Naive thymus-derived CD4-positive, alpha-beta T cell (primary cell): ENCODE measurements around the gene GADD45GIP1. TPM values are rescaled to one million over a fixed set of nuclear protein-coding genes. Genes with fewer than 3 reads are reported as not detected.

Experiments used
- ATAC-seq: fragments of 150-1000 bp; cut with Tn5 transposase; 2 replicates; pipeline ENCODE4 v1.10.0; 2021; ENCODE audit warnings: mild to moderate bottlenecking, moderate library complexity
- CTCF ChIA-PET: fragments of 350-600 bp; sonication (Branson Sonifier 250); formaldehyde crosslinking; loops from one replicate; lab custom pipeline; 2021; ENCODE audit warnings: antibody characterized with exemption; lab: Charles Lee
- POLR2A ChIA-PET: fragments of 350-600 bp; sonication (Branson Sonifier 250); formaldehyde crosslinking; loops from one replicate; lab custom pipeline; 2021; ENCODE audit warnings: antibody characterized with exemption, inconsistent platforms; lab: Charles Lee
- DNase-seq, 9 donors: peaks; one replicate each; pipeline versions ENCODE4 v3.0.0 to v3.0.0-alpha.2; 2020 to 2022; ENCODE audit warnings: mixed read lengths in 1 of 9
- H3K27ac ChIP-seq: one replicate; pipeline ENCODE4 v1.7.0; 2013; ENCODE audit warnings: mild to moderate bottlenecking, low read depth, low read length, moderate library complexity
- H3K27me3 ChIP-seq, 2 donors: one replicate each; pipeline ENCODE4 v1.7.0; 2013; ENCODE audit warnings: low read length in 2 of 2, mild to moderate bottlenecking in 2 of 2, moderate library complexity in 2 of 2; ENCODE audit not compliant: control insufficient read depth in 2 of 2, insufficient read depth in 2 of 2
- H3K36me3 ChIP-seq, 3 experiments: 1 replicate in 2 of 3; 2 replicates in 1 of 3; pipeline ENCODE4 v1.7.0; 2013; ENCODE audit warnings: low read length in 3 of 3, mild to moderate bottlenecking in 3 of 3, moderate library complexity in 1 of 3; ENCODE audit not compliant: insufficient read depth in 3 of 3, control insufficient read depth in 2 of 3
- H3K4me1 ChIP-seq, 2 donors: one replicate each; pipeline ENCODE4 v1.7.0; 2013; ENCODE audit warnings: low read length in 2 of 2, mild to moderate bottlenecking in 2 of 2, moderate library complexity in 1 of 2; ENCODE audit not compliant: control insufficient read depth in 2 of 2, insufficient read depth in 2 of 2
- H3K4me3 ChIP-seq: 2 replicates; pipeline ENCODE4 v1.7.0; 2013; ENCODE audit warnings: mild to moderate bottlenecking, low read length
- H3K9me3 ChIP-seq, 3 experiments: 1 replicate in 2 of 3; 2 replicates in 1 of 3; pipeline ENCODE4 v1.7.0; 2013; ENCODE audit warnings: low read length in 3 of 3; ENCODE audit not compliant: control insufficient read depth in 2 of 3
- H3K27ac Mint-ChIP-seq, 9 donors: one replicate each; pipeline ENCODE4 v1.8.0; 2020 to 2022; ENCODE audit warnings: mixed read lengths in 9 of 9, mild to moderate bottlenecking in 8 of 9, moderate library complexity in 5 of 9, inconsistent platforms in 2 of 9
- H3K27me3 Mint-ChIP-seq, 5 donors: one replicate each; pipeline ENCODE4 v1.8.0; 2021 to 2022; ENCODE audit warnings: mixed read lengths in 5 of 5, mild to moderate bottlenecking in 1 of 5
- H3K36me3 Mint-ChIP-seq, 5 donors: one replicate each; pipeline ENCODE4 v1.8.0; 2020 to 2022; ENCODE audit warnings: mixed read lengths in 5 of 5, mild to moderate bottlenecking in 3 of 5, inconsistent platforms in 1 of 5
- H3K4me1 Mint-ChIP-seq, 7 donors: one replicate each; pipeline ENCODE4 v1.8.0; 2020 to 2022; ENCODE audit warnings: mixed read lengths in 7 of 7, mild to moderate bottlenecking in 3 of 7, inconsistent platforms in 1 of 7
- H3K4me3 Mint-ChIP-seq, 10 donors: one replicate each; pipeline ENCODE4 v1.8.0; 2020 to 2022; ENCODE audit warnings: mild to moderate bottlenecking in 10 of 10, mixed read lengths in 10 of 10, moderate library complexity in 6 of 10, inconsistent platforms in 2 of 10
- H3K9me3 Mint-ChIP-seq, 11 donors: one replicate each; pipeline ENCODE4 v1.8.0; 2020 to 2022; ENCODE audit warnings: mixed read lengths in 11 of 11, mild to moderate bottlenecking in 4 of 11, inconsistent platforms in 1 of 11, moderate library complexity in 1 of 11
- intact Hi-C, 2 donors: fragments of 100-400 bp; cut with micrococcal nuclease; formaldehyde crosslinking; loops; one replicate each; pipeline ENCODE4 v1.15.1; 2023
- polyA plus RNA-seq, 2 donors: library from polyadenylated mRNA; unstranded; fragments of 300-500 nt; fragmentation: Illumina TruSeq; gene quantifications; one replicate each; pipeline ENCODE4 v1.2.3, GENCODE V29; 2021
- total RNA-seq, 6 experiments: library from RNA in 5 of 6; stranded (reverse) in 5 of 6; gene quantifications; 1 replicate in 5 of 6; 2 replicates in 1 of 6; pipeline ENCODE4 v1.2.3 and lab custom pipeline; 2021 to 2026

The GADD45GIP1 gene
- total and polyA plus RNA-seq, 7 experiments from 2014 or later = 8.5 to 60.3 (median 14.2) TPM

GRCh38 chr19:12938779-12939601, 18.0 kb downstream of the GADD45GIP1 start:
- POLR2A ChIA-PET = interaction anchor here (0.6 to 3.3 kb wide), 14 partner anchors 7 to 216 kb away, joined by 3 to 34 read pairs (median 5); partner anchors contain the start of genes GADD45GIP1, GCDH, RAD23A and SYCE2
- H3K27me3 ChIP-seq = no peaks in the 10 kb centered on the region
- H3K4me1 ChIP-seq = peaks cover 36 to 37% of the 10 kb centered on the region in 2 donors
- peak overlapping the region; percentile 93 to 98 (median 96) for H3K27ac Mint-ChIP-seq
- no peaks in the 10 kb centered on the region for H3K9me3 ChIP-seq
- H3K4me3 Mint-ChIP-seq = peak overlapping the region; percentile 90 to 99 (median 98)
- ATAC-seq (peak; percentile 19), DNase-seq (peak in 5 of 9 donors; percentile 11 to 52 (median 24))
- H3K27me3 Mint-ChIP-seq = no peaks in the 10 kb centered on the region
- CTCF ChIA-PET = interaction anchor here (0.8 to 1.6 kb wide), 3 partner anchors 48 to 56 kb away, joined by 3 to 6 read pairs (median 4); partner anchors contain the start of gene GCDH
- H3K27ac ChIP-seq = peak overlapping the region; percentile 94
- peaks cover 38 to 76% (median 55%) of the 10 kb centered on the region in 7 donors for H3K4me1 Mint-ChIP-seq
- peaks cover 0 to 4% (median 0%) of the 10 kb centered on the region in 11 donors for H3K9me3 Mint-ChIP-seq
- H3K4me3 ChIP-seq = peak overlapping the region; percentile 90
- H3K36me3 ChIP-seq = peaks cover 15 to 54% (median 33%) of the 10 kb centered on the region in 3 experiments
- peaks cover 7 to 40% (median 30%) of the 10 kb centered on the region in 5 donors for H3K36me3 Mint-ChIP-seq
- intact Hi-C loops = loop anchor here (1.0 to 10.0 kb wide), 13 partner anchors 7 to 1434 kb away; partner anchors contain the start of genes GCDH (in 2 of the 2), GET3 (in 2 of the 2), JUNB (in 2 of the 2) and SYCE2 (in 2 of the 2)

DNA sequence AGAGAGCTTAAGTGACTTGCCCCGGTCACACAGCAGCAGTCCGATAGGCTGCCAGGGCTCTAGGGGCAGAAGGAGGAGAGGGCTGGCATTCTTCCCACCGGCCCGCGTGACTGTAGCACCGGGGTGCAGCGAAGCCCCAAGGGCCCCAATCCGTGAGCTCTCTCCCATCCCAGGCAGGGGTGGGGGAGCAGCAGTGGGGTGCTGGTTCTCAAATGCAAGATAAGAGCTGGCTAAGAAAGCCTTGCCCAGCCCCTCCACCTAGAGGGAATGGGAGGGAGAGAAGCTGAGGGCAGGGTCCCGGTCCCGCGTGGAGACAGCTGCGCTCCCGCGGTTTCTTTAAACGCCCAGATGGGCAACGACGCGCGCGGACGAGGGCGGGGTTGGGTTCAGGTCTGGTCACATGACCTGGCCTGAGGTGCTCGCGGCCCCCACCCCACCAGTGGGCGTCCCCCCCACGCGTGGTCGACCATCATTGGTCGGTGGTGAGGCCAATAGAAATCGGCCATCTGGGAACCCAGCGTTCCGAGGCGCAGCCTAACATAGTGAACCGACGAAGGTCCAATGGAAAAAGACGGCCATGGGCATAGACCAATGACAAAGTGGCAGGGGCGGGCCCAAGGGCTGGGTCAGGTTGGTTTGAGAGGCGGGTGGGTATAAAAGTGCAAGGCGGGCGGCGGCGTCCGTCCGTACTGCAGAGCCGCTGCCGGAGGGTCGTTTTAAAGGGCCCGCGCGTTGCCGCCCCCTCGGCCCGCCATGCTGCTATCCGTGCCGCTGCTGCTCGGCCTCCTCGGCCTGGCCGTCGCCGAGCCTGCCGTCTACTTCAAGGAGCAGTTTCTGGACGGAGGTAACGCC, 18.9 kb downstream of the GADD45GIP1 start, which contains the start of gene CALR:
Gene CALR, plus strand, starts transcription at position 683 of the 852 bp plus-strand sequence. Its CDS starts 71 bp downstream, at position 754.
- H3K4me1 ChIP-seq = peaks cover 35 to 41% of the 10 kb centered on the region in 2 donors
- ATAC-seq (peak; percentile 94), DNase-seq (peak; percentile 93 to 100 (median 99))
- intact Hi-C loops = loop anchor here (1.0 to 10.0 kb wide), 13 partner anchors 8 to 1433 kb away; partner anchors contain the start of genes GCDH (in 2 of the 2), GET3 (in 2 of the 2), JUNB (in 2 of the 2) and SYCE2 (in 2 of the 2)
- Mint-ChIP-seq H3K36me3 (peaks cover 7 to 37% (median 24%) of the 10 kb centered on the region in 5 donors), H3K27me3 (no peaks in the 10 kb centered on the region), H3K9me3 (peaks cover 0 to 4% (median 0%) of the 10 kb centered on the region in 11 donors), H3K27ac (peak within 1 kb of the TSS; percentile 93 to 98 (median 96)), H3K4me3 (peak within 1 kb of the TSS; percentile 90 to 99 (median 98)), H3K4me1 (peaks cover 34 to 76% (median 57%) of the 10 kb centered on the region in 7 donors)
- ChIA-PET CTCF (interaction anchor here (1.1 to 1.6 kb wide), 4 partner anchors 15 to 53 kb away, joined by 3 to 7 read pairs (median 4); partner anchors contain the start of gene GCDH), POLR2A (interaction anchor here (0.7 to 3.3 kb wide), 21 partner anchors 8 to 165 kb away, joined by 3 to 34 read pairs (median 4); partner anchors contain the start of genes GADD45GIP1, GCDH, JUNB and RAD23A)
- H3K4me3 ChIP-seq = peak within 1 kb of the TSS; percentile 90
- H3K27me3 ChIP-seq = no peaks in the 10 kb centered on the region
- peak within 1 kb of the TSS; percentile 94 for H3K27ac ChIP-seq
- no peaks in the 10 kb centered on the region for H3K9me3 ChIP-seq
- H3K36me3 ChIP-seq = peaks cover 10 to 50% (median 26%) of the 10 kb centered on the region in 3 experiments

- Histone ChIP-seq H3K36me3 (peaks cover 7 to 43% (median 23%) of the 10 kb centered on the region in 3 experiments), H3K27ac (peak overlapping the region; percentile 94), H3K27me3 (no peaks in the 10 kb centered on the region), H3K4me1 (peaks cover 40 to 48% of the 10 kb centered on the region in 2 donors), H3K4me3 (peak overlapping the region; percentile 58), H3K9me3 (no peaks in the 10 kb centered on the region)
- H3K4me3 Mint-ChIP-seq = peak overlapping the region; percentile 90 to 99 (median 98)
- intact Hi-C loops = loop anchor here (5.0 to 10.0 kb wide), 4 partner anchors 145 to 1433 kb away; partner anchors contain the start of genes JUNB (in 2 of the 2), TNPO2 (in 2 of the 2) and ZNF653 (in 1 of the 2)
- POLR2A ChIA-PET = interaction anchor here (0.7 to 3.3 kb wide), 17 partner anchors 9 to 166 kb away, joined by 3 to 34 read pairs (median 7); partner anchors contain the start of genes GADD45GIP1, GCDH, JUNB and RAD23A
- peaks cover 37 to 76% (median 61%) of the 10 kb centered on the region in 7 donors for H3K4me1 Mint-ChIP-seq
- peak overlapping the region; percentile 5 to 98 (median 96) for H3K27ac Mint-ChIP-seq
- H3K27me3 Mint-ChIP-seq = no peaks in the 10 kb centered on the region
- peaks cover 0 to 4% (median 0%) of the 10 kb centered on the region in 11 donors for H3K9me3 Mint-ChIP-seq
- peaks cover 7 to 41% (median 22%) of the 10 kb centered on the region in 5 donors for H3K36me3 Mint-ChIP-seq
- CTCF ChIA-PET = interaction anchor here (1.1 to 1.6 kb wide), 4 partner anchors 16 to 52 kb away, joined by 3 to 7 read pairs (median 4); partner anchors contain the start of gene GCDH
- DNase-seq = no peak
- ATAC-seq = no peak
These were observed 19.7 kb downstream of the GADD45GIP1 start for GRCh38 chr19:12937093-12937926.

DNA sequence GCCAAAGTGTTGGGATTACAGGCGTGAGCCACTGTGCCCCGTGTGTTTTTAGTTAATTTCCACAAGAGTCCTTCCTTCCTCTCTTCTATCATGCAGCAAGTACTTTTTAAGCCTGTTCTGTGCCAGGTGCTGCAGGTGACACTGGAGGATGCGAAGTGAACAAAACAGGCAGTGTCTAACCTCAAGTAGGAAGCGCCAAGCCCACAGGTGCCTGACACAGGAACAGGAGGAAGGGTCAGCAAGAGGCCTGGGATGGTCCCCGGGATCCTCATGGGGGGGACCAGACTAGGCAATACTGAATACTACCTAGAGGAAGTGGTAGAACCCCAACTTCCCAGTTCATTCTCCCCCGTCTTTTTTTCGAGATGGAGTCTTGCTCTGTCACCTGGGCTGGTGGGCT, 20.4 kb downstream of the GADD45GIP1 start:
- Histone ChIP-seq H3K27me3 (no peaks in the 10 kb centered on the region), H3K27ac (peak overlapping the region; percentile 5), H3K4me3 (no peak overlapping the region), H3K36me3 (peaks cover 7 to 36% (median 21%) of the 10 kb centered on the region in 3 experiments), H3K4me1 (peaks cover 41 to 50% of the 10 kb centered on the region in 2 donors), H3K9me3 (no peaks in the 10 kb centered on the region)
- peak overlapping the region in 8 of 9 donors; percentile 17 to 94 (median 72) for H3K27ac Mint-ChIP-seq
- POLR2A ChIA-PET = interaction anchor here (1.6 to 3.3 kb wide), 6 partner anchors 17 to 144 kb away, joined by 7 to 34 read pairs (median 14); partner anchors contain the start of genes GADD45GIP1 and SYCE2
- no peaks in the 10 kb centered on the region for H3K27me3 Mint-ChIP-seq
- peaks cover 7 to 37% (median 20%) of the 10 kb centered on the region in 5 donors for H3K36me3 Mint-ChIP-seq
- peak overlapping the region; percentile 22 to 90 (median 45) for H3K4me3 Mint-ChIP-seq
- intact Hi-C loops = loop anchor here (5.0 to 10.0 kb wide), 4 partner anchors 144 to 1432 kb away; partner anchors contain the start of genes JUNB (in 2 of the 2), TNPO2 (in 2 of the 2) and ZNF653 (in 1 of the 2)
- no peak for ATAC-seq
- H3K9me3 Mint-ChIP-seq = peaks cover 0 to 4% (median 0%) of the 10 kb centered on the region in 11 donors
- peak in 3 of 9 donors; percentile 16 to 34 (median 33) for DNase-seq
- CTCF ChIA-PET = no interaction called here
- peaks cover 41 to 76% (median 62%) of the 10 kb centered on the region in 7 donors for H3K4me1 Mint-ChIP-seq
